Lower lobe of right lung (tissue), 2 donors: ENCODE measurements around the gene PTGER1. TPM values are rescaled to one million over a fixed set of nuclear protein-coding genes. Genes with fewer than 3 reads are reported as not detected.

Source experiments
- ATAC-seq, 2 donors: fragments of 200-7000 bp; cut with Tn5 transposase; one replicate each; pipeline ENCODE4 v1.9.1; 2020 to 2022; ENCODE audit warnings: mild to moderate bottlenecking in 2 of 2, moderate library complexity in 2 of 2
- DNase-seq: peaks from one replicate; pipeline ENCODE4 v3.0.0-alpha.2; 2020
- H3K27ac ChIP-seq: fragments of 200-600 bp; one replicate; pipeline ENCODE4 v1.8.0; 2022
- H3K27me3 ChIP-seq: fragments of 200-600 bp; one replicate; pipeline ENCODE4 v1.8.0; 2022; ENCODE audit warnings: low read depth
- H3K36me3 ChIP-seq: fragments of 200-600 bp; one replicate; pipeline ENCODE4 v1.8.0; 2022; ENCODE audit warnings: mild to moderate bottlenecking
- H3K4me1 ChIP-seq: fragments of 200-600 bp; one replicate; pipeline ENCODE4 v1.8.0; 2022
- H3K4me3 ChIP-seq: fragments of 200-600 bp; one replicate; pipeline ENCODE4 v1.8.0; 2022; ENCODE audit warnings: mild to moderate bottlenecking
- H3K9me3 ChIP-seq: fragments of 200-600 bp; one replicate; pipeline ENCODE4 v1.8.0; 2022
- CTCF ChIP-seq: fragments of 200-600 bp; IDR thresholded peaks from one replicate; pipeline ENCODE4 v1.8.0; 2022; ENCODE audit warnings: antibody characterized with exemption, mild to moderate bottlenecking
- intact Hi-C: fragments of 100-400 bp; cut with DNase I; formaldehyde crosslinking; loops from one replicate; pipeline ENCODE4 v1.11.0; 2022
- total RNA-seq: library from RNA; stranded (reverse); fragmentation: NEBNext Ultra II Directional; extraction: Animal tissue kit (Norgen Biotek cat#: 25700); gene quantifications from one replicate; pipeline ENCODE4 v1.2.1, GENCODE V29; 2021
- donor health status: DM: no; HTN: yes; CAD: no; lungs with severe emphysema.

The PTGER1 gene
- total RNA-seq, 1 donor from 2014 or later: 0.62 TPM

GRCh38 chr19:14517840-14518505, 42.8 kb upstream of the PTGER1 start, which contains the start of gene DNAJB1:
Gene DNAJB1, minus strand, starts transcription at chr19:14518397. Its CDS starts 48 bp downstream, at chr19:14518349.
- DNase-seq (peak; percentile 89), ATAC-seq (peak; percentile 88 to 89)
- intact Hi-C loops: no loop called here
- H3K27ac ChIP-seq: peak within 1 kb of the TSS; percentile 99
- H3K36me3 ChIP-seq: peaks cover 38% of the 10 kb centered on the region
- no peak for TF ChIP-seq CTCF
- no peaks in the 10 kb centered on the region for H3K27me3 ChIP-seq
- peak within 1 kb of the TSS; percentile 97 for H3K4me3 ChIP-seq
- peaks cover 52% of the 10 kb centered on the region for H3K4me1 ChIP-seq
- no peaks in the 10 kb centered on the region for H3K9me3 ChIP-seq

DNA sequence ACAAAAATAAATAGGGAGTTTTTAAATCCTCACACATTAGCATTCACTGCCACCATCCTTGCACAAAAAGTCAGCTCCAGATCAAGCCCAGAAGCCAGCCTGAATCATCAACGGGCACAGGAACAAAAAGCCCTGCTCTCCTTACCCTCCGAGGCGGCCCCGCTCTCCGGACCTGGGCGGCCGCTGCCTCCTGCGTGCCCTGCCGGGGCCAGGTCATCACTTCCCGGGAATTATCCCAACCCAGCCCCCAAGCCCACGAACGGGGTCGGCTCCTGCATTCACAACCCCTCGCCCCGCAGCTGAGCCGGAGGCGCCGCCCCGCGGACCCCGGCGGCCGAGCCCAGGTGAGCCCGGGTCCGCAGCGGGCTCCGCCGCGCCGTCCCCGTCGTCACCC, 42.3 kb upstream of the PTGER1 start:
- intact Hi-C loops: no loop called here
- no peaks in the 10 kb centered on the region for H3K9me3 ChIP-seq
- no peak for TF ChIP-seq CTCF
- H3K27ac ChIP-seq: peak overlapping the region; percentile 99
- ATAC-seq (peak in 1 of 2 donors; percentile 1), DNase-seq (no peak)
- no peaks in the 10 kb centered on the region for H3K27me3 ChIP-seq
- peaks cover 38% of the 10 kb centered on the region for H3K36me3 ChIP-seq
- H3K4me3 ChIP-seq: peak overlapping the region; percentile 97
- H3K4me1 ChIP-seq: peaks cover 52% of the 10 kb centered on the region

DNA sequence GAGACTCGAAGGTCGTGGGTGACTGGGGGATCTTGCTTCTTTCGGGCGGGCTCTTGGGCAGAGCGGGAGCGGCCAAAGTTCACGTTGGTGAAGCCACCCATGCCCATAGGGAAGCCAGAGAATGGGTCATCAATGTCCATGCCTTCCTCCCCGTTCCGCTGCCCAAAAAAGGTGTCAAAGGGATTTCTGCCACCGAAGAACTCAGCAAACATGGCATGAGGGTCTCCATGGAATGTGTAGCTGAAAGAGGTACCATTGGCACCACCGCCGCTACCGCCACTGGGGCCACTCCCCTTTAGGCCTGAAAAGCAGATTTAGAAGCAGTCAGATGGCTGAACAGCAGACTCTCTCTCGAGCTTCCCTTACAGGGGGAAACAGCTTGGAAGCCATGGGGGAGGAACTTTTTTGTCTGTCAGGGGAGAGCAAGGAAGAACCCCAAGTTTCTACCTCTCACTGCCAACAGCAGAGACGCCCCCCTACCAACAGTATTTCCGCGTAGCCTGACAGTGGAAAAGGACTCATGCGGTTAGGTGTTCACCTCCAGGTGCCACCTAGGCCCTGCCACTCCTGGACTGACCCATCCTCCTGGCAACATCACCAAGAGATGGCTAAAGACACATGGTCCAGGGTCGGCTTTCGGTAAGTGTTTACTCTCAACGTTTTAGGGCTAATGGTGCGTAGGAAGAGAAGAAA, 41.7 kb upstream of the PTGER1 start:
- no peak for TF ChIP-seq CTCF
- Histone ChIP-seq H3K36me3 (peaks cover 38% of the 10 kb centered on the region), H3K4me1 (peaks cover 52% of the 10 kb centered on the region), H3K4me3 (peak overlapping the region; percentile 97), H3K27me3 (no peaks in the 10 kb centered on the region), H3K9me3 (no peaks in the 10 kb centered on the region), H3K27ac (peak overlapping the region; percentile 99)
- ATAC-seq (no peak), DNase-seq (no peak)
- intact Hi-C loops: no loop called here

DNA sequence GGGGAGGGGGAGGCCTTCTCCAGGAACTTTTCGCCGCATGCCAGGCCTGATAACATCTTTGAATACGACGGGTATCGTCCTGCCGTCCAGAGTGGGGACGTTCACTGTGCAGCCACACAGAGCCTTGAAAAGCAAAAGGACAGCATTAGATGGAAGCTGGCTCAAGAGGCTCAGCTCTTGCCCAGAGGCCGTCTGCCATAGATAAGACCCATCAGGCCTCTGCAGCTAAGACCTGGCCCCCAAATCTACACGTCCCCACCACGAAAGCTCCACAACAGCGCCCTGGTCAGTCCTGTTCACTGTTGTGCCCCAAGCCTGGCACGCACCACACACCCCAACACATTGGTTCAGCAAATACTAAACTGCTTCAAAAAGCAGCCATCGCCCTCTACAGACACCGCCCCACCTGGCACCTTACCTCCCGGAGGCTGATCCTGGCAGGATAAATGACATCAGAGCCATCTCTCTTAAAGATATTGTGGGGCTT, 40.9 kb upstream of the PTGER1 start:
- peak overlapping the region; percentile 99 for H3K27ac ChIP-seq
- H3K36me3 ChIP-seq: peaks cover 38% of the 10 kb centered on the region
- no peak for ATAC-seq
- intact Hi-C loops: no loop called here
- peaks cover 57% of the 10 kb centered on the region for H3K4me1 ChIP-seq
- peak overlapping the region; percentile 97 for H3K4me3 ChIP-seq
- H3K27me3 ChIP-seq: no peaks in the 10 kb centered on the region
- no peak for DNase-seq
- no peaks in the 10 kb centered on the region for H3K9me3 ChIP-seq
- no peak for TF ChIP-seq CTCF

GRCh38 chr19:14515501-14516047, 40.4 kb upstream of the PTGER1 start:
- ATAC-seq: no peak
- TF ChIP-seq CTCF: no peak
- intact Hi-C loops: no loop called here

More at GRCh38 chr19:14515501-14516047, 40.4 kb upstream of the PTGER1 start:
- Histone ChIP-seq H3K4me3 (peak overlapping the region; percentile 97), H3K4me1 (peaks cover 62% of the 10 kb centered on the region), H3K27me3 (no peaks in the 10 kb centered on the region), H3K27ac (peak overlapping the region; percentile 99), H3K36me3 (peaks cover 38% of the 10 kb centered on the region), H3K9me3 (no peaks in the 10 kb centered on the region)
- no peak for DNase-seq
